Keratinocyte (primary cell): ENCODE measurements around the gene SETD1B. TPM values are rescaled to one million over a fixed set of nuclear protein-coding genes. Genes with fewer than 3 reads are reported as not detected.
A peak's percentile ranks its signal among the peaks of the same experiment; 100 is the strongest.

ENCODE experiments used
- DNase-seq: peaks from one replicate; pipeline ENCODE4 v3.0.0-alpha.2; 2011; ENCODE audit warnings: low read depth, missing footprints, low spot score
- FAIRE-seq: peaks from 2 replicates; lab custom pipeline; 2011; peaks lifted over from hg19 to GRCh38; lab: Jason Lieb, UNC
- H2AFZ ChIP-seq: 2 replicates; pipeline ENCODE4 v1.6.0; 2012; ENCODE audit warnings: low read length, control low read depth, inconsistent platforms; ENCODE audit not compliant: control insufficient read depth
- H3K27ac ChIP-seq: 2 replicates; pipeline ENCODE4 v1.5.1; 2011; ENCODE audit warnings: low read length; ENCODE audit not compliant: control insufficient read depth, insufficient read depth
- H3K27me3 ChIP-seq: 3 replicates; pipeline ENCODE4 v1.6.0; 2011; ENCODE audit warnings: low read length; ENCODE audit not compliant: control insufficient read depth, insufficient read depth; ENCODE audit errors: extremely low read depth
- H3K36me3 ChIP-seq, 2 experiments: 2 replicates in 1 of 2; 3 replicates in 1 of 2; pipeline ENCODE4 v1.5.1; 2011; ENCODE audit warnings: low read length in 2 of 2, mild to moderate bottlenecking in 1 of 2; ENCODE audit not compliant: control insufficient read depth in 2 of 2, insufficient read depth in 2 of 2; ENCODE audit errors: extremely low read depth in 1 of 2
- H3K4me1 ChIP-seq: 3 replicates; pipeline ENCODE4 v1.5.1; 2011; ENCODE audit warnings: low read length; ENCODE audit not compliant: control insufficient read depth, insufficient read depth; ENCODE audit errors: extremely low read depth
- H3K4me2 ChIP-seq: 3 replicates; pipeline ENCODE4 v1.6.0; 2011; ENCODE audit warnings: low read depth, low read length; ENCODE audit not compliant: control insufficient read depth, insufficient read depth; ENCODE audit errors: extremely low read depth
- H3K4me3 ChIP-seq, 3 experiments: fragments of 200-600 bp in 1 of 3; sonication (generic) in 1 of 3; 2 replicates in 2 of 3; 3 replicates in 1 of 3; pipeline ENCODE4 v1.5.1; 2011 to 2016; ENCODE audit warnings: low read length in 3 of 3, mild to moderate bottlenecking in 3 of 3, control low read depth in 2 of 3, inconsistent platforms in 1 of 3, low read depth in 1 of 3, mixed read lengths in 1 of 3, mixed run types in 1 of 3, moderate library complexity in 1 of 3; ENCODE audit not compliant: control insufficient read depth in 2 of 3, insufficient read depth in 2 of 3; ENCODE audit errors: extremely low read depth in 1 of 3
- H3K79me2 ChIP-seq: 2 replicates; pipeline ENCODE4 v1.6.0; 2012; ENCODE audit warnings: low read length; ENCODE audit not compliant: control insufficient read depth, insufficient read depth
- H3K9ac ChIP-seq: 3 replicates; pipeline ENCODE4 v1.6.0; 2011; ENCODE audit warnings: low read length; ENCODE audit not compliant: control insufficient read depth, insufficient read depth; ENCODE audit errors: extremely low read depth
- H3K9me1 ChIP-seq: 3 replicates; pipeline ENCODE4 v1.6.0; 2011; ENCODE audit warnings: low read length; ENCODE audit not compliant: control insufficient read depth, insufficient read depth; ENCODE audit errors: extremely low read depth
- H3K9me3 ChIP-seq: 2 replicates; pipeline ENCODE4 v1.5.1; 2012; ENCODE audit warnings: low read depth, low read length; ENCODE audit not compliant: control insufficient read depth
- H4K20me1 ChIP-seq: 3 replicates; pipeline ENCODE4 v1.6.0; 2011; ENCODE audit warnings: low read length; ENCODE audit not compliant: control insufficient read depth, insufficient read depth; ENCODE audit errors: extremely low read depth
- EZH2 ChIP-seq: IDR thresholded peaks from one replicate; pipeline ENCODE4 v1.6.1; 2012; ENCODE audit warnings: inconsistent platforms, mild to moderate bottlenecking, low read length, moderate library complexity
- dilution Hi-C: fragments of 300-500 bp; cut with MboI; formaldehyde crosslinking; loops from one replicate; pipeline ENCODE4 v1.7.0; 2020; ENCODE audit warnings: low sequenced_read_pairs; ENCODE audit not compliant: extremely low pct_ligation_motif_present
- polyA plus RNA-seq, 5 experiments: library from polyadenylated mRNA; depleted of rRNA in 3 of 5; stranded (reverse) in 3 of 5; stranded (forward) in 1 of 5; unstranded in 1 of 5; fragments of >200 nt; gene quantifications; 1 replicate in 1 of 5; 2 replicates in 3 of 5; 3 replicates in 1 of 5; pipeline versions ENCODE4 v1.2.1 to v1.2.3, GENCODE V29; 2011 to 2012; ENCODE audit warnings: missing spikeins in 2 of 5, low read depth in 1 of 5, low replicate concordance in 1 of 5
- TF ChIP-seq, protein P1 (sequence below), 3 experiments: IDR thresholded peaks in 1 of 3; conservative IDR thresholded peaks in 1 of 3; optimal IDR thresholded peaks in 1 of 3; 2 replicates in 2 of 3; 3 replicates in 1 of 3; pipeline versions ENCODE3 to v1.5.1; 2011; ENCODE audit warnings: low read length in 3 of 3, mild to moderate bottlenecking in 3 of 3, moderate library complexity in 2 of 3, control low read depth in 1 of 3, inconsistent platforms in 1 of 3; ENCODE audit not compliant: insufficient read depth in 2 of 3; ENCODE audit errors: extremely low read depth in 1 of 3

SETD1B gene
- polyA plus RNA-seq, 1 donor (not counting 4 experiments of a cell fraction or from before 2014, with no cell fraction given), result 0.72 TPM

DNA sequence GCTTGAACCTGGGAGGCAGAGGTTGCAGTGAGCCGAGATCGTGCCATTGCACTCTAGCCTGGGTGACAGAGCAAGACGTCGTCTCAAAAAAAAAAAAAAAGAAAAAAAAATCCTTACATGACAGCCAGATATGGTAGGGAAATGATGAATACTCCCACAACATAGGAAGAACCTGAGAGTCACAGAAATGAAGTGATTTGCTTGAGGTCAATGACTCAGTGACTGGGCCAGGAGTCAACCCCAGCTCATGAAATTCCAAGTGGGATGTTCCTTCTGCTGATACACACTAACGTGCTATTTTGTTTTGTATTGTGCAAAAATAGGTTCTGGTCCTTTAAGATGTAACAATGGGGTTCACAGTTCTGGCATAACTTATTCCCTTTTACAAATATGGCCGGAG, 19.3 kb upstream of the SETD1B start:
- Histone ChIP-seq H3K27me3 (no peaks in the 10 kb centered on the region), H3K9me1 (peaks cover 3% of the 10 kb centered on the region), H3K9me3 (no peaks in the 10 kb centered on the region), H4K20me1 (no peaks in the 10 kb centered on the region), H3K79me2 (no peaks in the 10 kb centered on the region), H3K4me2 (peak overlapping the region; percentile 63), H2AFZ (no peak overlapping the region), H3K4me1 (peaks cover 33% of the 10 kb centered on the region), H3K27ac (peak overlapping the region; percentile 84), H3K36me3 (peaks cover 0 to 3% of the 10 kb centered on the region in 2 experiments), H3K9ac (peak overlapping the region; percentile 16), H3K4me3 (no peak overlapping the region)
- TF ChIP-seq, protein P1, sequence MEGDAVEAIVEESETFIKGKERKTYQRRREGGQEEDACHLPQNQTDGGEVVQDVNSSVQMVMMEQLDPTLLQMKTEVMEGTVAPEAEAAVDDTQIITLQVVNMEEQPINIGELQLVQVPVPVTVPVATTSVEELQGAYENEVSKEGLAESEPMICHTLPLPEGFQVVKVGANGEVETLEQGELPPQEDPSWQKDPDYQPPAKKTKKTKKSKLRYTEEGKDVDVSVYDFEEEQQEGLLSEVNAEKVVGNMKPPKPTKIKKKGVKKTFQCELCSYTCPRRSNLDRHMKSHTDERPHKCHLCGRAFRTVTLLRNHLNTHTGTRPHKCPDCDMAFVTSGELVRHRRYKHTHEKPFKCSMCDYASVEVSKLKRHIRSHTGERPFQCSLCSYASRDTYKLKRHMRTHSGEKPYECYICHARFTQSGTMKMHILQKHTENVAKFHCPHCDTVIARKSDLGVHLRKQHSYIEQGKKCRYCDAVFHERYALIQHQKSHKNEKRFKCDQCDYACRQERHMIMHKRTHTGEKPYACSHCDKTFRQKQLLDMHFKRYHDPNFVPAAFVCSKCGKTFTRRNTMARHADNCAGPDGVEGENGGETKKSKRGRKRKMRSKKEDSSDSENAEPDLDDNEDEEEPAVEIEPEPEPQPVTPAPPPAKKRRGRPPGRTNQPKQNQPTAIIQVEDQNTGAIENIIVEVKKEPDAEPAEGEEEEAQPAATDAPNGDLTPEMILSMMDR (optimal IDR thresholded peaks at IDR 0.05 in 1 of 3, IDR thresholded peaks at IDR 0.05 in 1 of 3, conservative IDR thresholded peaks at IDR 0.05 in 1 of 3; ENCODE audit: extremely low read depth in 1 of 3, insufficient read depth in 2 of 3, low read length in 3 of 3), result no peak
- TF ChIP-seq EZH2, result no peak
- FAIRE-seq (peak; percentile 86), DNase-seq (no peak)
- dilution Hi-C loops, result no loop called here

DNA sequence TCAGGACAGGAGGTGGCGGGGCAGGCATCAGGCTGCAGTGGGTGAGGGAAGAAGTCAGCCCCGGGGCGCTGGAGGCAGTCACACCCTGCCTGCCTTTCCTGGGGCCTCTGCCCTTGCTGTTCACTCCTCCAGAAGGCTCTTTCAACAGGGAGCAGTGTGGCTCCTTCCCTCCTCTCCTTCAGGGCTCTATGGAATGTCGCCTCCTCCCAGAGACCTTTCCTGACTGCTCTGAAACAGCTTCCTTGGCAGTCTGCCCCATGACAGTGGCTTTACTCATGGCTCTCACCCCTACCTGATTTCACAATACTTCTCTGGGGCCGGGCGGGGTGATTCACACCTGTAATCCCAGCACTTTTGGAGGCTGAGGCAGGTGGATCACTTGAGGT, 17.4 kb upstream of the SETD1B start:
- Histone ChIP-seq H3K27me3 (no peaks in the 10 kb centered on the region), H3K36me3 (no peaks in the 10 kb centered on the region), H3K27ac (peak overlapping the region; percentile 72), H3K9me3 (no peaks in the 10 kb centered on the region), H3K9ac (peak overlapping the region; percentile 37), H3K4me3 (no peak overlapping the region), H3K79me2 (no peaks in the 10 kb centered on the region), H2AFZ (no peak overlapping the region), H3K4me1 (peaks cover 31% of the 10 kb centered on the region), H3K4me2 (no peak overlapping the region), H3K9me1 (peaks cover 3% of the 10 kb centered on the region), H4K20me1 (no peaks in the 10 kb centered on the region)
- DNase-seq (peak; percentile 99), FAIRE-seq (peak; percentile 78)
- dilution Hi-C loops, result no loop called here
- TF ChIP-seq, protein P1 (optimal IDR thresholded peaks at IDR 0.05 in 1 of 3, IDR thresholded peaks at IDR 0.05 in 1 of 3, conservative IDR thresholded peaks at IDR 0.05 in 1 of 3; ENCODE audit: extremely low read depth in 1 of 3, insufficient read depth in 2 of 3, low read length in 3 of 3), result peak in 1 of 3 experiments; percentile 10
- no peak for TF ChIP-seq EZH2
